GM18505 (cell line): ENCODE measurements around the gene ZNF502.
A peak's percentile ranks its signal among the peaks of the same experiment; 100 is the strongest.
"Not testable (repeated sequence)": the region's sequence is repeated elsewhere in the genome, so short reads cannot be mapped to it uniquely, and the experiment has no call there.

ENCODE experiments used
- ATAC-seq: cut with Tn5 transposase; IDR thresholded peaks from one replicate; pipeline ENCODE4 v1.9.1; 2021; ENCODE audit not compliant: unreplicated experiment
- POLR2A ChIP-seq: IDR thresholded peaks from 4 replicates; pipeline ENCODE4 v1.6.1; 2011; ENCODE audit warnings: borderline replicate concordance; ENCODE audit not compliant: insufficient read depth, insufficient read length; ENCODE audit errors: extremely low read depth

The ZNF502 gene

DNA sequence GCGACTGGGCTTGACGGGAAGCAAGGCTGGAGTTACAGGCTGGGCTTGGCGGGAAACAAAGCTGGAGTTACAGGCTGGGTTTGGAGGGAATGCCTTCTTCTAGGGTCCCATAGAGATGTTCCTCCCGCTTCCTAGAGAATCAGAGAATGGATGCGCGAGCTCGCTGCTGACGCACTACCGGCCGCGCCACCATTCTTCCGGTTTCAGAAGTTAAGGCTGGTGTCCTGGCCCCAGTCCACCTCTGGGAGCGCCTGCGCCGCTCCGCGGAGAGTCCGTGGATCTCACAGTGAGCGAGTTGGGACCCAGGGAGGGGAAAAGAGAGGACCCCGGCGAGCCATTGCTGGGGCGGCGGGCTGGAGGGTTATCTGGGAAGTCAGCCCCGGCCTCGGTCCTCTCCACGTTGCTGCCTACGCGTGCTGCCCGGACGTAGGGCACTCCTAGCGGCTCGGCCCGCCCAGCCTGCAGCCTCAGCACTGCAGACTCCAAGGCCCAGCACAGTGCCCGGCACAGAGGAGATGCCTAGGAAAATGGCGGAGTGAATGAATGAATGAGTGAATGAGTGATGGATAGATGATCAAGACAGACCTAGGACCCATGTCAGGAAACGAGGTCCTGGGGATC is at the start of gene ZNF502:
Gene ZNF502 (plus strand): TSS at position 206 of the 621 bp plus-strand sequence. CDS start 7,602 bp downstream, outside the sequence.
- no peak for TF ChIP-seq POLR2A
- no peak for ATAC-seq

DNA sequence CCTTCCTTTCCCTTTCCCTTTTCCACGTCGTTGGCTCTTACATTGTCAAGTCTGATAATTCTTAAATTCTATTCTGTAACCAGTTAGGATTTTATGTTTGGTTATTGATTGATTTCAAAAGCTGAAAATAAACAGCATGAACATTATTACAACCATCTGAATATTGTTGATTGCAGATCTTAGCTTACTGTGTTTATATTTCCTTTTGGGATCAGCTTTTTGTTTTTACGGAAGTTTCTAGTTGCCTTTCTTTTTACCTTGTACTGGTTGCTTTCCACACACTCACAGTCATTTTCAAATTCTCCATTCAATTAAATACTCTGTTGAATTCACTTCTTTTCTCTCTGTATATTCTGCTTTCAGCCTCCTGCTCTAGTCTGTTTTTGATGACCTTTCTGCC is 47.3 kb upstream of the ZNF502 start:
- TF ChIP-seq POLR2A = no peak
- no peak for ATAC-seq

DNA sequence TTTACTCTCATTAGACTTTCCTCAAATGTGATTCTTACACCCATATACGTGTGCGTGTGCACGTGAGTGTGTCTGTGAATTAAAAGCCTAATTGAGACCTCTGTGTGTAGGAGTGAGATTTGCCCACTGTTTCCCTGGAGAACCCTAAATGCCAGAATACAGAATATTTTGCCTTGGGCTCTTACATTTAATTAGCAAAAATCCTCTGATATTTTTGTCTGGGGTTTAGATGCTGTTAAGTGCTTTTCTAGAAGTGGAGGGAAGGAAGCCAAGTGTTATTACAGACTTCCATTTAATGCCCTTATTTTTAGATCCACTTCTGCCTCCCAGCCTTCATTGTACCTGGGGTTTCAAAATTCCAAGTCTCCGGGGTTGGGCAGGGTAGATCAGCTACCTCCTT is 46.1 kb upstream of the ZNF502 start:
- TF ChIP-seq POLR2A = no peak
- ATAC-seq = no peak

DNA sequence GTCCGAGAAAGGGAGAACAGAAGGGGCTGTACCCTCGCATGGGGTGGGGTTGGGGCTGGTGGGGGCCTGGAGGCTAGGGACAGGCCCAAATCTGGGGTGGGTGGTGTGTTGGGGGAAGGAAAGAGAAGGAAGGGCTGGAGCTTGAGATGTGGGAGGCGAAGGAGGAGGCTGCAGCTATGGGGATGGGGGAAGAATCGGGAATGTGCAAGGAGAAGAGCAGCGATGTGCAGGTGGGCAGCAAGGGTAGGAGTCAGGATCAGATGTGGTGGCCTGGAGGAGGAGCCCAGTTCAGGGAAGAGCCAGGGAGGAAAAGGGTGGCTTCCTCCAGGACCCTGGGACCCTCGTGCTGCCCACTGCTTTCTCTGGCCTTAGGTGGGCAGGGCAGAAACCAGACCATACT is 42.7 kb upstream of the ZNF502 start:
- no peak for TF ChIP-seq POLR2A
- ATAC-seq = no peak

DNA sequence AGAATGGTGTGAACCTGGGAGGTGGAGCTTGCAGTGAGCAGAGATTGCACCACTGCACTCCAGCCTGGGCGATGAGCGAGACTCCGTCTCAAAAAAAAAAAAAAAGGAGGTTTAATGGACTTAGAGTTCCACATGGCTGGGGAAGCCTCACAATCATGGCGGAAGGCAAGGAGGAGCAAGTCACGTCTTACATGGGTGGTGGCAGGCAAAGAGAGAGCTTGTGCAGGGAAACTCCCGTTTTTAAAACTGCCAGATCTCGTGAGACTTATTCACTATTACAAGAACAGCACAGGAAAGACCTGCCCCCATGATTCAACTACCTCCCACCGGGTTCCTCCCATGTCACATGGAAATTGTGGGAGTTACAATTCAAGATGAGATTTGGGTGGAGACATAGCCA is 39.0 kb upstream of the ZNF502 start:
- ATAC-seq = not testable (repeated sequence)

DNA sequence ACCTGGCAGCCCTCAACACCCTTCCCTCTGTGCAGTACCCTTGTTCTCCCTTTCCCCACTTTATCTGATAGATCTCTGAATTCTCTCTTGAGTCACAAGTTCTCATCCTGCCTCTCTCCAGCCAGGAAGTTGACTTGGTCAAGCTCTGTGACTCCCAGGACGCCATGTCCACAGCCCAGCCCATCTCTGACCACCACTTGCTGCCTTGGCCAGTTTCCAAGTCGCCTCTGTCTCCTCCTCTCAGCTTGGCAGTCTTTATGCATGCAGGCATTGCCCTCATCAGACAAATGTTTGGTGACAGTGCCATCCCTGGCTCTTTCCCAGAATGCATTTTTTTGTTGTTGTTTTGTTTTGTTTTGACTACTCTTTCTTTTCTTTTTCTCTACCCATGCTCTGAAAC is 38.2 kb upstream of the ZNF502 start:
- TF ChIP-seq POLR2A = no peak
- ATAC-seq = no peak

DNA sequence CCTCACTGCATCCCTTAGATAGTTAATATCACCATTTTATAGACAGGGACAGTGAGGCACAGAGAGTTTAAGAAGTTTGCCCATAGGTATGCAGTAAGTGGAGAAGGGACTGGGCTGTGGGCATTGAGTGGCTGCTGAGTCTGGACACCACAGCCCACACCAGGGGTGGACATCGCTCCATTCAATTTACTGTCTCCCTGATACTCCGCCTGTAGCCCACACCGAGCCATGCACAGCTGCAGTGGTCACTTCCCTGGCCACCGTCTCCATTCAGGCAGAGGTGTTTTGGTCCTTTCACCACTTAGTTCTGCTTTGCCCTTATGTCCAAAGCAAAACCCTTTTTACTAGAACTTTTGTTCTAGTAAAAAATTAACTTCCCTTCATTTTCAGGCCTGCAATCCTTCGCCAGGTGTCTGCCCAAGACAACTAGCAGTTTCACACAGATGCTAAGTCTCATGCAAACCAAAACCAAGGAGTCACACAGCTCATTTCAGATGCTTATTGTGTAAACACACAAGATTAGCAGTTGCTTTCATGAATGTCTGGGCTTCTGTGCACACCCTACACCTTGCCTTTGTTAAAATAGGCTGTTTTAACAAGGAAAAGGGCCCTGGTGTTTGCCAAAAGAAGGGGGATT is 33.9 kb upstream of the ZNF502 start:
- no peak for TF ChIP-seq POLR2A
- ATAC-seq = no peak

DNA sequence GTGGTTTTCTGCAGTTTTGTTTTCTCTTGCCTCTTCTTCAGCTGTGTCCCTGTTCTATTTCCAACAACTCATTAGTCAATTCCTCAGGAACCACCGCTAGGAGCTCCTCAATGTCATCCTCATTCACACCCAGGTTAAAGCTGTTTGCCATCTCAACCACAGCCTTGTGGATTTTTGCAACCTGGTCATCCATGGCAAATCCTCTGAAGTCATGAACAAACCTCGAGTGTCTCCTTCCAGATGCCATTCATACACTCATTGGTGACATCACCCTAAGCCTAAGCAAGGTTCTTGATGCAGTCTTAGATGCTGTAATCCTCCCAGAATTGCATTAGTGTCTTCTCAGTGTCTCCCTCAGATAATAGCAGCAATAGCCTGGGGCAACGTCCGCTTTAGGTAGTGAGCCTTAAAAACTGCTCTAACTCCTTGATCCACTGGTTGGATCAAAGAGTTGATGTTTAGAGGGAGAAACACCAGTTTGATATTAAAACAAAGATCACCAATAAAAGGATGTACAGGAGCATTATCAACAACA is 31.5 kb upstream of the ZNF502 start:
- no peak for TF ChIP-seq POLR2A
- ATAC-seq = no peak

DNA sequence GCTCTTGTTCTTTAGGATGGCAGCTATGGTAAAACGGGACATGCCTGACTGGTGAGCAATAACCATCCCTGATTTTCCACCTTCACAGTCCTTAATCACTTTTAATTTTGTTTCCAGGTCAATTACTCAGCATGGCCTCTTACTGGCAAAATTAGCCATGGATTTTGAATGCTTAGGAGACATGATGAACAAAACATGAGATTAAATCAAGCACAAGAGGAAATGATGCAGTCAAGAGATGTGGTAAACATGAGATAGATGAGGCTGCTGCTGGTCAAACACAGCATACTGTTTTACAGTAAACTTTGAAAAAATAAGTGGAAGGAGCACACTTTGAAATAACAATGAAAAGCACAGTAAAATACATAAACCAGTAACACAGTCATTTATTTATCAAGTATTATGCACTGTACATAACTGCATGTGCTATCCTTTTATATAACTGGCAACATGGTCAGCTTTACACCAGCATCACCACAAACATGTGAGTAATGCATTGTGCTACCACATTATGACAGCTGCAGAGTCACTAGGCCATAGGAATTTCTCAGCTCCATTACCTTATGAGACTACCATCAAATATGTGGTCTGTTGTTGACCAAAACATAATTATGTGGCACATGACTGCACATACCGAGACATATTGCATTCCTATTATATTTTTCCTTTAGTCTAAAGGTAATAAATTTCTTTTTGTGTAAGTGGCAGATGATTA is 30.1 kb upstream of the ZNF502 start:
- no peak for ATAC-seq
- TF ChIP-seq POLR2A = no peak

DNA sequence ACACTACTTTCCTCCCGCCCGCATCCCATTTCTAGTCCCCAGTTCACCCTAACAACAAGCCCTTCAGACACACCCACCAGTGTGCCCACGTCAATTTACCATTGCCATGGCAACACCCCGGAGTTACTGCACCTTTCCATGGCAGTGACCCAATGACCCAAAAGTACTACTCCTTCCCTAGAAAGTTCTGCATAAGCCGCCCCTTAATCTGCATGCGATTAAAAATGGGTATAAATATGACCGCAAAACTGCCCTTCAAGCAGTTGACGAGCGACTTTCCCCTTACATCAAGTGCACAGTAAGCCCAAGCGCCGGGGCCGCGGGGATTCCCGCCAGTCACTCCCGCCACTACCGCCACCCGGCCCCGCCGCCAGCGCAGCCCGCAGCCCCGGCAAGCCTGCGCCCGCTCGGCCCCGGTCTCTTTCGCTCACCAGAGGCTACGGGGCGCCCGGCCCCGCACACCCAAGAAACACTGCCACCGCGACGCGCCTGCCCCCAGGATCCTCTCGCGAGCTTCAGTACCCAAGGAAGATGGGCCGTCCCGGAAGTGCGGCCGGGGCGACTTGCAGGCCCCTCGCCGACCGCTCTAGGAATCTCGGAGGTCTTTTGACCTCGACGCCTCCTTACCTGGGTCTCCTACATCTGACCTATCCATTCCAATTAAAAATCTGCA is 27.2 kb upstream of the ZNF502 start:
- peak; percentile 39 for TF ChIP-seq POLR2A
- ATAC-seq = peak; percentile 80

DNA sequence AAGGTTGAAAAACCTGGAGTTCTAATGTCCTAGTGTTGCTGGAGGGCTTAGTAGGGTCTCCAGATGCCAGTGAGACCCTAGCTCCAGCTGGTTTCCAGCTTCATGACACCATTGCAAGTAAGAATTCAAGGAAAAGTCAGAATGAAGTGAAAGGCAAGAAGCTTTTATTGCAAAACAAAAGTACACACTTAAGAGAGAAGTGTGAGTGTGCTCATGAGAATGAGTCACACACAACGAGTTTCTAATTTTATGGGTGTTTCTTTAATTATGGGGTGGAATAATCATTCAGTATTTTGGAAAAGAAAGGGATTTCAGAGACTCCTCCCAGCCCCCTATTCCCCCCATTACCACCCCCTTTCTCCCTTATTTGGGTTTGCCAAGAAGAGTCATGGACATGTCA is 24.6 kb upstream of the ZNF502 start:
- TF ChIP-seq POLR2A = no peak
- ATAC-seq = no peak

DNA sequence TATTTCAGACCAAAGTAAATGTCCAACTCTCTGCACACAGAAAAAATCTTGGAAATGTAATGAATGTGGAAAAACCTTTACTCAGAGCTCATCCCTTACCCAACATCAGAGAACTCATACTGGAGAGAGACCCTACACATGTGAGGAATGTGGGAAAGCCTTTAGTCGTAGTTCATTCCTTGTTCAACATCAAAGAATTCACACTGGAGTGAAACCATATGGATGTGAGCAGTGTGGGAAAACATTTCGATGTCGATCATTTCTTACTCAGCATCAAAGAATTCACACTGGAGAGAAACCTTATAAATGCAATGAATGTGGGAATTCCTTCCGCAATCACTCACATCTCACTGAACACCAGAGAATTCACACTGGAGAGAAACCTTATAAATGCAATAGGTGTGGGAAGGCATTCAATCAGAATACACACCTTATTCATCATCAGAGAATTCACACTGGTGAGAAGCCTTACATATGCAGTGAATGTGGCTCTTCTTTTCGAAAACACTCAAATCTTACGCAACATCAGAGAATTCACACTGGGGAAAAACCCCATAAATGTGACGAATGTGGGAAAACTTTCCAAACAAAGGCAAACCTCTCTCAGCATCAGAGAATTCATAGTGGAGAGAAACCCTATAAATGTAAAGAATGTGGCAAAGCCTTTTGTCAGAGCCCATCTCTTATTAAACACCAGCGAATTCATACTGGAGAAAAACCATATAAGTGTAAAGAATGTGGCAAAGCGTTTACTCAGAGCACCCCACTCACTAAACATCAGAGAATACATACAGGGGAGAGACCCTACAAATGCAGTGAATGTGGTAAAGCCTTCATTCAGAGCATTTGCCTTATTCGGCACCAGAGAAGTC is 9.0 kb downstream of the ZNF502 start:
- no peak for TF ChIP-seq POLR2A

DNA sequence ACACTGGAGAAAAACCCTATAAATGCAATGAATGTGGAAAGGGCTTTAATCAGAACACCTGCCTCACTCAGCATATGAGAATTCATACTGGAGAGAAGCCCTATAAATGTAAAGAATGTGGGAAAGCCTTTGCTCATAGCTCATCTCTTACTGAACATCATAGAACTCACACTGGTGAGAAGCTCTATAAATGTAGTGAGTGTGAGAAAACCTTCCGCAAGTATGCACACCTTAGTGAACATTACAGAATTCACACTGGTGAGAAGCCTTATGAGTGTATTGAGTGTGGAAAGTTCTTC is 9.6 kb downstream of the ZNF502 start:
- no peak for ATAC-seq
- TF ChIP-seq POLR2A = no peak

More for the DNA sequence above, 9.0 kb downstream of the ZNF502 start:
- no peak for ATAC-seq
